ENCODE results near the gene TEX35.

TEX35 gene

GRCh38 chr1:178506177-178506576, 6.7 kb upstream of the TEX35 start:
- DNase-seq (ENCODE audit: low read depth, low spot score), result no peak
- Histone ChIP-seq H3K4me1 (ENCODE audit: insufficient read depth, insufficient read length) (no peaks in the 10 kb centered on the region), H3K4me3 (ENCODE audit: insufficient read length, low read depth) (no peak overlapping the region), H3K36me3 (ENCODE audit: insufficient read depth, insufficient read length, low read length) (no peaks in the 10 kb centered on the region), H3K9ac (ENCODE audit: insufficient read length, low read depth) (no peak overlapping the region), H3K27me3 (ENCODE audit: insufficient read depth, insufficient read length) (no peaks in the 10 kb centered on the region), H3K9me3 (ENCODE audit: insufficient read depth, low read length) (no peaks in the 10 kb centered on the region)
- TF ChIP-seq SUZ12 (IDR thresholded peaks at IDR 0.05; ENCODE audit: extremely low read depth, insufficient read depth, insufficient read length) (no peak), ZNF274 (IDR thresholded peaks at IDR 0.05; ENCODE audit: low read depth, low read length) (no peak), YY1 (IDR thresholded peaks at IDR 0.05; ENCODE audit: insufficient read depth, insufficient read length) (no peak)

- H3K9ac ChIP-seq (ENCODE audit: insufficient read length, low read depth), result no peak overlapping the region
- no peak for DNase-seq (ENCODE audit: low read depth, low spot score)
- H3K4me3 ChIP-seq (ENCODE audit: insufficient read length, low read depth), result no peak overlapping the region
- H3K27me3 ChIP-seq (ENCODE audit: insufficient read depth, insufficient read length), result no peaks in the 10 kb centered on the region
- H3K9me3 ChIP-seq (ENCODE audit: insufficient read depth, low read length), result no peaks in the 10 kb centered on the region
- H3K36me3 ChIP-seq (ENCODE audit: insufficient read depth, insufficient read length, low read length), result no peaks in the 10 kb centered on the region
- TF ChIP-seq YY1 (IDR thresholded peaks at IDR 0.05; ENCODE audit: insufficient read depth, insufficient read length) (no peak), ZNF274 (IDR thresholded peaks at IDR 0.05; ENCODE audit: low read depth, low read length) (no peak), SUZ12 (IDR thresholded peaks at IDR 0.05; ENCODE audit: extremely low read depth, insufficient read depth, insufficient read length) (no peak)
- H3K4me1 ChIP-seq (ENCODE audit: insufficient read depth, insufficient read length), result no peaks in the 10 kb centered on the region
Observed at GRCh38 chr1:178506669-178507068, 6.2 kb upstream of the TEX35 start.

GRCh38 chr1:178509414-178510007, 3.4 kb upstream of the TEX35 start:
- Histone ChIP-seq H3K9me3 (ENCODE audit: insufficient read depth, low read length) (no peaks in the 10 kb centered on the region), H3K4me3 (ENCODE audit: insufficient read length, low read depth) (no peak overlapping the region), H3K27me3 (ENCODE audit: insufficient read depth, insufficient read length) (no peaks in the 10 kb centered on the region), H3K36me3 (ENCODE audit: insufficient read depth, insufficient read length, low read length) (no peaks in the 10 kb centered on the region), H3K4me1 (ENCODE audit: insufficient read depth, insufficient read length) (no peaks in the 10 kb centered on the region), H3K9ac (ENCODE audit: insufficient read length, low read depth) (no peak overlapping the region)
- no peak for DNase-seq (ENCODE audit: low read depth, low spot score)
- TF ChIP-seq SUZ12 (IDR thresholded peaks at IDR 0.05; ENCODE audit: extremely low read depth, insufficient read depth, insufficient read length), result no peak
- TF ChIP-seq ZNF274 (IDR thresholded peaks at IDR 0.05; ENCODE audit: low read depth, low read length), result no peak
- TF ChIP-seq YY1 (IDR thresholded peaks at IDR 0.05; ENCODE audit: insufficient read depth, insufficient read length), result no peak

GRCh38 chr1:178510155-178510554, 2.8 kb upstream of the TEX35 start:
- no peaks in the 10 kb centered on the region for H3K36me3 ChIP-seq (ENCODE audit: insufficient read depth, insufficient read length, low read length)
- no peak for DNase-seq (ENCODE audit: low read depth, low spot score)
- no peak for TF ChIP-seq ZNF274 (IDR thresholded peaks at IDR 0.05; ENCODE audit: low read depth, low read length)
- H3K9me3 ChIP-seq (ENCODE audit: insufficient read depth, low read length), result no peaks in the 10 kb centered on the region
- H3K4me3 ChIP-seq (ENCODE audit: insufficient read length, low read depth), result no peak overlapping the region
- no peaks in the 10 kb centered on the region for H3K4me1 ChIP-seq (ENCODE audit: insufficient read depth, insufficient read length)
- no peaks in the 10 kb centered on the region for H3K27me3 ChIP-seq (ENCODE audit: insufficient read depth, insufficient read length)
- H3K9ac ChIP-seq (ENCODE audit: insufficient read length, low read depth), result no peak overlapping the region

GRCh38 chr1:178513278-178513983, 522 bp downstream of the TEX35 start:
- no peaks in the 10 kb centered on the region for H3K9me3 ChIP-seq (ENCODE audit: insufficient read depth, low read length)
- no peak overlapping the region for H3K4me3 ChIP-seq (ENCODE audit: insufficient read length, low read depth)
- no peak for DNase-seq (ENCODE audit: low read depth, low spot score)
- TF ChIP-seq SUZ12 (IDR thresholded peaks at IDR 0.05; ENCODE audit: extremely low read depth, insufficient read depth, insufficient read length) (no peak), ZNF274 (IDR thresholded peaks at IDR 0.05; ENCODE audit: low read depth, low read length) (no peak)
- H3K36me3 ChIP-seq (ENCODE audit: insufficient read depth, insufficient read length, low read length), result no peaks in the 10 kb centered on the region
- no peak overlapping the region for H3K9ac ChIP-seq (ENCODE audit: insufficient read length, low read depth)
- H3K27me3 ChIP-seq (ENCODE audit: insufficient read depth, insufficient read length), result no peaks in the 10 kb centered on the region
- H3K4me1 ChIP-seq (ENCODE audit: insufficient read depth, insufficient read length), result no peaks in the 10 kb centered on the region

- Histone ChIP-seq H3K36me3 (ENCODE audit: insufficient read depth, insufficient read length, low read length) (no peaks in the 10 kb centered on the region), H3K4me1 (ENCODE audit: insufficient read depth, insufficient read length) (no peaks in the 10 kb centered on the region), H3K9ac (ENCODE audit: insufficient read length, low read depth) (no peak overlapping the region), H3K9me3 (ENCODE audit: insufficient read depth, low read length) (no peaks in the 10 kb centered on the region), H3K4me3 (ENCODE audit: insufficient read length, low read depth) (no peak overlapping the region), H3K27me3 (ENCODE audit: insufficient read depth, insufficient read length) (no peaks in the 10 kb centered on the region)
- DNase-seq (ENCODE audit: low read depth, low spot score), result no peak
- no peak for TF ChIP-seq ZNF274 (IDR thresholded peaks at IDR 0.05; ENCODE audit: low read depth, low read length)
- TF ChIP-seq YY1 (IDR thresholded peaks at IDR 0.05; ENCODE audit: insufficient read depth, insufficient read length), result no peak
- TF ChIP-seq SUZ12 (IDR thresholded peaks at IDR 0.05; ENCODE audit: extremely low read depth, insufficient read depth, insufficient read length), result no peak
Observed at GRCh38 chr1:178516110-178516509, 3.2 kb downstream of the TEX35 start.

- H3K9ac ChIP-seq (ENCODE audit: insufficient read length, low read depth), result no peak overlapping the region
- no peaks in the 10 kb centered on the region for H3K27me3 ChIP-seq (ENCODE audit: insufficient read depth, insufficient read length)
- H3K4me3 ChIP-seq (ENCODE audit: insufficient read length, low read depth), result no peak overlapping the region
- H3K36me3 ChIP-seq (ENCODE audit: insufficient read depth, insufficient read length, low read length), result no peaks in the 10 kb centered on the region
- DNase-seq (ENCODE audit: low read depth, low spot score), result no peak
- no peaks in the 10 kb centered on the region for H3K9me3 ChIP-seq (ENCODE audit: insufficient read depth, low read length)
- no peaks in the 10 kb centered on the region for H3K4me1 ChIP-seq (ENCODE audit: insufficient read depth, insufficient read length)
- no peak for TF ChIP-seq ZNF274 (IDR thresholded peaks at IDR 0.05; ENCODE audit: low read depth, low read length)
- no peak for TF ChIP-seq SUZ12 (IDR thresholded peaks at IDR 0.05; ENCODE audit: extremely low read depth, insufficient read depth, insufficient read length)
- TF ChIP-seq YY1 (IDR thresholded peaks at IDR 0.05; ENCODE audit: insufficient read depth, insufficient read length), result no peak
Observed at GRCh38 chr1:178518894-178519293, 6.0 kb downstream of the TEX35 start.

All from NT2/D1 (cell line).